GM19328 (cell line): Measurements from ENCODE around the gene COPRS.

Experiments
- ATAC-seq: cut with Tn5 transposase; IDR thresholded peaks from one replicate; pipeline ENCODE4 v1.9.1; 2021; ENCODE audit warnings: mild to moderate bottlenecking, moderate library complexity; ENCODE audit not compliant: unreplicated experiment

Gene COPRS

GRCh38 chr17:31858642-31859486, at the start of gene COPRS:
TSS of gene COPRS (minus strand) at chr17:31859244. CDS start at chr17:31859199, 45 bp downstream.
- peak; percentile 61 for ATAC-seq

GRCh38 chr17:31908386-31908785, 49.3 kb upstream of the COPRS start:
- no peak for ATAC-seq

- ATAC-seq: no peak
These were observed 48.4 kb upstream of the COPRS start for GRCh38 chr17:31907342-31907962.

- ATAC-seq: no peak
These were observed 44.4 kb upstream of the COPRS start for GRCh38 chr17:31903401-31903800.

GRCh38 chr17:31902693-31903092, 43.6 kb upstream of the COPRS start:
- no peak for ATAC-seq

- ATAC-seq: no peak
These were observed 41.8 kb upstream of the COPRS start for GRCh38 chr17:31900877-31901276.

- no peak for ATAC-seq
These were observed 29.1 kb upstream of the COPRS start for GRCh38 chr17:31888124-31888523.

GRCh38 chr17:31882571-31882970, 23.5 kb upstream of the COPRS start:
- no peak for ATAC-seq

- no peak for ATAC-seq
These were observed 21.3 kb upstream of the COPRS start for GRCh38 chr17:31880311-31880710.

- no peak for ATAC-seq
These were observed 19.6 kb upstream of the COPRS start for GRCh38 chr17:31878703-31879073.

- ATAC-seq: no peak
These were observed 19.1 kb upstream of the COPRS start for GRCh38 chr17:31877911-31878702.

GRCh38 chr17:31877341-31877740, 18.3 kb upstream of the COPRS start:
- no peak for ATAC-seq

GRCh38 chr17:31875081-31875480, 16.0 kb upstream of the COPRS start:
- ATAC-seq: no peak

- no peak for ATAC-seq
These were observed 10.9 kb upstream of the COPRS start for GRCh38 chr17:31869797-31870568.

GRCh38 chr17:31869031-31869430, 10.0 kb upstream of the COPRS start:
- ATAC-seq: no peak

- no peak for ATAC-seq
These were observed 504 bp upstream of the COPRS start for GRCh38 chr17:31859487-31860008.

GRCh38 chr17:31857920-31858641, 963 bp downstream of the COPRS start:
- no peak for ATAC-seq

GRCh38 chr17:31856750-31857149, 2.3 kb downstream of the COPRS start:
- ATAC-seq: no peak

- ATAC-seq: no peak
These were observed 4.4 kb downstream of the COPRS start for GRCh38 chr17:31854672-31855071.

- ATAC-seq: no peak
These were observed 5.1 kb downstream of the COPRS start for GRCh38 chr17:31853911-31854470.
